GM08714 (cell line): ENCODE measurements around the gene AGA.
A peak's percentile ranks its signal among the peaks of the same experiment; 100 is the strongest.

ENCODE experiments used
- H3K4me3 ChIP-seq: fragments of 200-500 bp; sonication (Bioruptor generic); 2 replicates; pipeline ENCODE4 v1.5.1; 2014; ENCODE audit warnings: mild to moderate bottlenecking, low read length, inconsistent platforms
- ZNF274 ChIP-seq: IDR thresholded peaks from 2 replicates; pipeline ENCODE4 v1.6.1; 2012; ENCODE audit warnings: mild to moderate bottlenecking, low read depth, low read length

AGA gene

DNA sequence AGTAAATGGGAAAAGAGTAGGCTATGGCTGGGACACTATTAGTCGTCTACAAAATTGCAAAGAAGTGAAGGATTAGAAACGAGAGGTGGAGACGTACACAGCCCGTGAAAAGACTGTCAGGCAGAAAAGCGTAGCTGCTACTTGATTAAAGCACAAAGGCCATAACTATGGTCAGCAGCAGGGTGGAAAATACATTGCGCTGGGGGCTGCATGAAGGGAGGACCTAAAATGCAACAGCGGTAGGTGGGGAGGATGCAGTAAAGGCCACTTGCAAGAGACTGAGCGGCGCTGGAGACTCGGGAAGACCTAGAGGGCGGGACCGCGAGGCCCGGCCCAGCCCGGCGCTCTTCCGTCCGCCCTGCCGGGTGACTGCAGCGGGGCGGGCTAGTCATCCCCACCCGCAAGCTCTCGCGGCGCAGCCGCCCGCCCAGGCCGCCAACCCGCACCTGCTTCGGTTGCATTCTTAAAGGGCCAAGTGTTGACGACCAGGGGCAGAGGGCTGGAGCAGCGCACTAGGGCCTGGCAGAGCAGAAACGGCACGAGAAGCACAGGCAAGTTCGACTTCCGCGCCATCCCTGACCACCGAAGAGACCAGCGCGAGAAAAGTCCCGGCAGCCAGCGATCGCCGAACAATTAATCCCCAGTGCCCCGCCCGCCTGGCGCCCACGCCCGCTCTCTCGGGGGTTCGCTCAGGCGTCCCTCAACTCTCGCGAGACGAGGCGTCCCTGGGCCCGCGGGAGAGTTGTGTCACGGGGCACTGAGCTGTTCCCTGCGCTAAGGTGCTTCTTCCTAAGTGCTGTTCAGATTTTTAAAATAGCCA lies at the start of gene AGA:
Gene AGA, minus strand, starts transcription at position 635 of the 820 bp plus-strand sequence. Its CDS starts 62 bp downstream, at position 573.
- TF ChIP-seq ZNF274, result no peak
- peak within 1 kb of the TSS; percentile 93 for H3K4me3 ChIP-seq

DNA sequence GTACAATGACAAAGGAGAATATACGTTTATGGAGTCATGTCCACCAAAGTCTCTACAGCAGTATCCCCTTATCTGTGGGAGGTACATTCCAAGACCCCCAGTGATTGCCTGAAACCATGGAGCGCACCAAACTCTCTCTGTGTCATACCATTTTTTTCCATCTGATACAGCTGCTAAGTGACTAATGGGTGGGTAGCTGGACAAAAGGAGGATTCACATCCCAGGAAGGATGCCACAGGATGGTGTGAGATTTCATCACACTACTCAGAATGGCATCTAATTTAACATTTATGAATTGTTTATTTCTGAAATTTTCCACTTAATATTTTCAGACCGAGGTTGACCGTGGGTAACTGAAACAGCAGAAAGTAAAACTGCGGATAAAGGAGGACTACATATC lies 49.8 kb upstream of the AGA start:
- no peak overlapping the region for H3K4me3 ChIP-seq
- TF ChIP-seq ZNF274, result no peak

DNA sequence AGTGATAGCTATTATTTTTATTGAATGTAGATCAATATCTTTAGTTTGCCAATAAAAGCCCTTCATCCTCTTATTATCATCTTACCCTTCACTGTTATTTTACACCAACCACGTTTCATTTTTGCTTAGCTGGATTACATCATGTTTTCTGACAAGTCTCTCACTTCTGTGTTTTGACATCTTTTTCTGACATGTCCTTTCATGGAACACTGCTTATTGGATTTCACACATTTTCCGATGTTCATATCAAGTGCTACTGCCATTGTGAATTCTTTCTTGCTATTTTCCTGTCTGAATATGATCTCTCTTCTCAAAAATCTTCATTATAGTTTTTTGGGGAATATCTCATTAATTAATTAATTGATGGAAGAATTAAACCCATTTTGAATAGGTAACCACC lies 48.5 kb upstream of the AGA start:
- no peak overlapping the region for H3K4me3 ChIP-seq
- TF ChIP-seq ZNF274, result no peak

DNA sequence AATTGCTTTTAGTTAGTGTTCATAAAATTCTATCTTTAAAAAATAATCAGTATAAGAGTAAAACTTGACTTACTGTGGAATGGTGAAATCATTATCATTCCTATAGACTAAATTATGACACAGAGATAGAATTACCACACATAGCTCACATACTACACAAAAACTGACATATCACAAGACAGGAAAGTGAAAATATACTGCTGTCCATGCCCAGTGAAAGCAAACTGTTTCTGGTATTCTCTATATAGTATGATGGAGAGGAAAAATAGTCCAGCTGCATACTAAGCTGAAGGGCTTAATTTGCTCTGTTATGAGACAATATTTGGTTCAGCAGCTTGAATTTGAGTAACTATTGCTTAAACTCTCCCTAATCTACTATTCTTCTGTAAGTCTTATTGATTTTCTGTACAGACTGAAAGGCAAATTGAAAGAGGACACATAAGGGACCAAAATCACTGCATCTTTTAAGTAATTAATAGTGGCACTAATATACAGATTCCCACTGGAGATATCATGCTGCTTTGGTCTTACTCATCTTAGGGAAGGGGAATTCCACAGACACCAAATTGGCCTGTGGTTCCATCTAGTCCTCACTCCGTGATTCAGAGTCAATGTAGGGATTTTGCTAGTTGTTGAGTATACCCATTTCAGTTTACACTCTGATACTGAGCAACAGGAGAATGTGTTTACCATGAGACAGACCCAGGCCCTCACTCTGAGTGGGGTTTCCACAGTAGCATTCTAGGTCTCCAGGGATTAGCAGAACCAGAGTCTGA lies 47.4 kb upstream of the AGA start:
- H3K4me3 ChIP-seq, result no peak overlapping the region
- no peak for TF ChIP-seq ZNF274

DNA sequence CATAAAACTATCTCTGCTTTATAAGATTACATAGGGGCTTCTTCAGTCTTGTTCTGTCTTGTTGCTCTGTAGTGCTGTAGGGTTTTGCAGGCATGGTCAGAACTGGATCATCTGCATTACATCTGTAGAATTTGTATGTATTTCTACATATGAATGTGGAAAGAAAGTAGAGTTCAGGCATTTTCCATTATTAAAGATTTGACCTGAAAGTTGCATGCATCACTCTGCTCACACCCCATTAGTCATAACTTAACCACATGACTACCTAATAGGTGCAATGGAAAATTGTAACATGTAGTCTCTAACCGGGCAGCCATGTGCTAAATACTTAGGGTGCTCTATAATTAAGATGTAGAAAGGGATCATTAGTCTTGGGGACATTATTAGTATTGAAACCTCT lies 45.7 kb upstream of the AGA start:
- H3K4me3 ChIP-seq, result no peak overlapping the region
- no peak for TF ChIP-seq ZNF274

- TF ChIP-seq ZNF274, result no peak
These were observed 43.3 kb upstream of the AGA start for GRCh38 chr4:177485528-177485927.

GRCh38 chr4:177484613-177485021 lies 42.4 kb upstream of the AGA start:
- TF ChIP-seq ZNF274, result no peak
- H3K4me3 ChIP-seq, result no peak overlapping the region

More at GRCh38 chr4:177485528-177485927, 43.3 kb upstream of the AGA start:
- H3K4me3 ChIP-seq, result no peak overlapping the region

DNA sequence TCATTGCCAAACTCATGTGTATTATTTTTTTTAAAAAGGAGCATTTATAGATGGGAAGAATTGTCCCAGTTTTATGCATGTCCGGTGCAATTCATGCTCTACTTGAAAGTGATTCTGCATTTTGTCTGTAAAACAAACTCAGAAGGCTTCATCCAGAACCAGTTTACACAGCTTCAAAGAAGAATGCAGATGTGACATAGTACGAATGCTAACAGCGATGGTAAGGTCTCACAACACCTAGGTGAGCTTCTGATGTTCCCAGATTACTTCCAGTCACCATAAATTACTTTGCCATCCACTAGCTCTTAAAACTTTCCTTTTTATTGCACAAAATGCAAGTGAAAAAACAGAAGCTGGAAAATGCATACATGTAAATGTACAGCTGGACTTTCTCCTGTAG lies 41.5 kb upstream of the AGA start:
- H3K4me3 ChIP-seq, result no peak overlapping the region
- TF ChIP-seq ZNF274, result no peak

- no peak overlapping the region for H3K4me3 ChIP-seq
- TF ChIP-seq ZNF274, result no peak
These were observed 41.0 kb upstream of the AGA start for GRCh38 chr4:177483271-177483670.

GRCh38 chr4:177482367-177482766 lies 40.1 kb upstream of the AGA start:
- no peak for TF ChIP-seq ZNF274
- no peak overlapping the region for H3K4me3 ChIP-seq

DNA sequence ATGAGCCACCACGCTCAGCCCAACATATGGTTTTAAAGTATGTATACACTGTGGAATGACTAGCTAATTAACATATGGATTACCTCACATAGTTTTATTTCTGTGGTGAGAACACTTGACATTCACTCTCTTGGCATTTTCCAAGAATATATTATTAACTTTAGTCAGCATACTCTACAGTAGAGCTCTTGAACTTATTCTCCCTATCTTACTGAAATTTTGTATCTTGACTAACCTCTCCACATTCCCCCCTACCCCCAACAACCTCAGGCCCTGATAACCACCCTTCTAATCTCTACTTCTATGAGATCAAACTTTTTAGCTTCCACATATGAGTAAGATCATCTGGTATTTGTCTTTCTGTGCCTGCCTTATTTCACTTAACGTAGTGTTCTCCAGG lies 38.6 kb upstream of the AGA start:
- no peak overlapping the region for H3K4me3 ChIP-seq
- TF ChIP-seq ZNF274, result no peak

DNA sequence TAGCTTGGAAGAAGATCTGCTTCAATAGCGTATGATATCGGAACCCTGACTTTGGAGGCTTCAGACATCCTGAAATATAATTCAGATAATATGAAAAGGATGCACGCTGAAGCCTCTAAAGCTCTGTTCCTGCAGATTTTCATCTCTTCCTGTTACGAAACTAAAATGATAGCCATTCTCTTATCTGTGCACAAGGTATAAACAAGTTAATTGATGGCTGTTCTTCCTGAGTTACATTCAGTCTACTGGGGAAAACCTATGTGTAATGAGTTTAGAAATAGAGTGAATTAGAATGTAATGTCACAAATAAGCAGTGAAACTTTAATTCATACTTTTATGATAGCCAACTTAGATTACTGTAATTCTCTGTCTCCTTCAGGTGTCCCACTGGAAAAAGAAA lies 36.8 kb upstream of the AGA start:
- no peak for TF ChIP-seq ZNF274
- H3K4me3 ChIP-seq, result no peak overlapping the region

GRCh38 chr4:177478496-177478895 lies 36.3 kb upstream of the AGA start:
- TF ChIP-seq ZNF274, result no peak
- no peak overlapping the region for H3K4me3 ChIP-seq

GRCh38 chr4:177473991-177474390 lies 31.8 kb upstream of the AGA start:
- no peak overlapping the region for H3K4me3 ChIP-seq
- no peak for TF ChIP-seq ZNF274

GRCh38 chr4:177464026-177464425 lies 21.8 kb upstream of the AGA start:
- no peak for TF ChIP-seq ZNF274
- no peak overlapping the region for H3K4me3 ChIP-seq

DNA sequence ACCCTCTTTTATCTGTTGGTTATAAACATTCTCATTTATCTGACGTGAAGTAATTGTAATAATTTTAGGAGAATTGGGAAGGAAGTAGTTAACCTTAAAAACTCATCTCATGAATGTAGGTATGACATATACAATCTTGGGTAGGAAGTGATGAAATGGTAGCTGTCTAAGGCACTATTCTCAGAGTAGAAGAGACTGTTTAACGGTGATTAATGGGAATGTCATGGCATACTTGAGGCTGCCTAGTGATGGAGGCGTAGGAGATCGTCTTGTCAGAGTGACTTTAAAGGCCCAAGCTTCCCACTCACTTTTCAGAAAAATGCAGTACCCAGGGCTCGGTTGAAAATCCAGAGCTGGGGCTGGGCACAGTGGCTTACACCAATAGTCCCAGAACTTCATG lies 19.4 kb upstream of the AGA start:
- no peak for TF ChIP-seq ZNF274
- H3K4me3 ChIP-seq, result no peak overlapping the region
